ENCODE data around the gene MYZAP.

GRCh38 chr15:57561041-57561711 is 30.5 kb upstream of the MYZAP start:
- TF ChIP-seq EZH2phosphoT487 (IDR thresholded peaks at IDR 0.05; ENCODE audit: borderline replicate concordance, low read length) (no peak), CTCF (conservative IDR thresholded peaks at IDR 0.05; ENCODE audit: low read depth, low read length) (peak; percentile 88), EZH2 (IDR thresholded peaks at IDR 0.05; ENCODE audit: low read length, unreplicated experiment) (no peak)

Data from PC-3 (cell line).